K562 (cell line): ENCODE measurements around the gene ZNF48. TPM values are rescaled to one million over a fixed set of nuclear protein-coding genes. Genes with fewer than 3 reads are reported as not detected.

Experiments used
- CBX3 ChIP-seq, 2 experiments: IDR thresholded peaks; 1 replicate in 1 of 2; 2 replicates in 1 of 2; pipeline ENCODE4 v1.6.1; 2012; ENCODE audit warnings: inconsistent platforms in 2 of 2, low read length in 2 of 2, borderline replicate concordance in 1 of 2, control low read depth in 1 of 2
- COPS2 ChIP-seq: fragments of 450-650 bp; conservative IDR thresholded peaks from 2 replicates; pipeline ENCODE4 v1.6.1; 2016; ENCODE audit warnings: mild to moderate bottlenecking, moderate library complexity
- FOXK2 ChIP-seq, 2 experiments: fragments of 450-650 bp; IDR thresholded peaks in 1 of 2; conservative IDR thresholded peaks in 1 of 2; 2 replicates each; pipeline ENCODE4 v1.6.1; 2016; ENCODE audit warnings: low read depth in 2 of 2, mild to moderate bottlenecking in 1 of 2
- MLLT1 ChIP-seq, 2 experiments: fragments of 450-650 bp; IDR thresholded peaks; 2 replicates each; pipeline ENCODE4 v1.6.1; 2016
- NR3C1 ChIP-seq: sonication (generic); formaldehyde crosslinking; IDR thresholded peaks from 2 replicates; pipeline ENCODE4 v1.8.1; 2022; ENCODE audit warnings: missing genetic modification reagents
- SIX5 ChIP-seq, 2 experiments: IDR thresholded peaks; 2 replicates each; pipeline ENCODE4 v1.6.1; 2011; ENCODE audit warnings: low read length in 2 of 2, borderline replicate concordance in 1 of 2, low read depth in 1 of 2, mild to moderate bottlenecking in 1 of 2, moderate library complexity in 1 of 2; ENCODE audit not compliant: insufficient read depth in 1 of 2
- SMARCA5 ChIP-seq: fragments of 450-650 bp; IDR thresholded peaks from 2 replicates; pipeline ENCODE4 v1.6.1; 2016
- SRSF7 ChIP-seq: fragments of 200-400 bp; formaldehyde crosslinking; optimal IDR thresholded peaks from 2 replicates; pipeline ENCODE3; 2017; ENCODE audit warnings: mild to moderate bottlenecking, low read depth, low read length
- TOE1 ChIP-seq, 2 experiments: fragments of 450-650 bp in 1 of 2; sonication (generic) in 1 of 2; formaldehyde crosslinking in 1 of 2; IDR thresholded peaks; 2 replicates each; pipeline versions ENCODE4 v1.7.1 to v1.8.0; 2016 to 2022; ENCODE audit warnings: borderline replicate concordance in 2 of 2, mild to moderate bottlenecking in 2 of 2, antibody characterized with exemption in 1 of 2, inconsistent platforms in 1 of 2, low read depth in 1 of 2, missing genetic modification reagents in 1 of 2, moderate library complexity in 1 of 2
- TSHZ1 ChIP-seq: fragments of 250-450 bp; sonication (Bioruptor Pico); IDR thresholded peaks from 2 replicates; pipeline ENCODE4 v1.4.0; 2020; ENCODE audit warnings: mild to moderate bottlenecking, moderate library complexity
- ZFP1 ChIP-seq: fragments of 450-650 bp; formaldehyde crosslinking; IDR thresholded peaks from 2 replicates; pipeline ENCODE4 v1.4.0; 2020; ENCODE audit warnings: mild to moderate bottlenecking, mixed read lengths
- ZFP30 ChIP-seq: fragments of 250-450 bp; sonication (Bioruptor Pico); IDR thresholded peaks from 2 replicates; pipeline ENCODE4 v1.8.0; 2022; ENCODE audit warnings: moderate library complexity, mild to moderate bottlenecking, inconsistent platforms, borderline replicate concordance
- ZNF253 ChIP-seq: fragments of 250-450 bp; sonication (Bioruptor Pico); conservative IDR thresholded peaks from 2 replicates; pipeline ENCODE4 v1.6.1; 2021; ENCODE audit warnings: mild to moderate bottlenecking
- polyA plus RNA-seq, 8 experiments: library from polyadenylated mRNA; depleted of rRNA in 4 of 8; stranded (reverse) in 5 of 8; unstranded in 3 of 8; fragments of >200 nt; fragmentation: Nextera tagmentation in 2 of 8; fragmentation: Illumina TruSeq in 1 of 8; extraction: Ambion mirVana in 2 of 8; extraction: Trizol in 1 of 8; gene quantifications; 2 replicates each; pipeline versions ENCODE4 v1.2.1 to v1.2.3, GENCODE V29; 2011 to 2014; ENCODE audit warnings: inconsistent platforms in 1 of 8, missing spikeins in 1 of 8
- total RNA-seq, 7 experiments: library from RNA; depleted of rRNA in 6 of 7; stranded (reverse); fragments of >200 nt in 6 of 7; fragmentation: Illumina TruSeq in 2 of 7; extraction: Trizol in 2 of 7; gene quantifications; 2 replicates each; pipeline versions ENCODE4 v1.2.1 to v1.2.3, GENCODE V29; 2011 to 2021; ENCODE audit warnings: low replicate concordance in 1 of 7
- TF ChIP-seq, protein P1 (sequence below), 3 experiments: fragments of 200-800 bp in 1 of 3; sonication (Bioruptor generic) in 1 of 3; sonication (generic) in 1 of 3; formaldehyde crosslinking in 1 of 3; IDR thresholded peaks; 2 replicates each; pipeline versions ENCODE4 v1.6.1 to v1.8.0; 2016 to 2022; ENCODE audit warnings: mild to moderate bottlenecking in 2 of 3, missing compliant biosample characterization in 2 of 3, missing genetic modification characterization in 2 of 3, missing genetic modification reagents in 1 of 3
- TF ChIP-seq, protein P2 (sequence below): fragments of 450-650 bp; IDR thresholded peaks from 2 replicates; pipeline ENCODE4 v1.6.1; 2017; ENCODE audit warnings: mild to moderate bottlenecking, moderate library complexity
- TF ChIP-seq, protein P3 (sequence below): fragments of 200-800 bp; sonication (Bioruptor generic); IDR thresholded peaks from 2 replicates; pipeline ENCODE4 v1.6.1; 2017; ENCODE audit warnings: missing genetic modification characterization, missing compliant biosample characterization

ZNF48 gene
- total and polyA plus RNA-seq, 9 of the 15 experiments (the other 6 are each of a cell fraction or from before 2014, with no cell fraction given) = 0.38 to 11.6 (median 4.7) TPM

DNA sequence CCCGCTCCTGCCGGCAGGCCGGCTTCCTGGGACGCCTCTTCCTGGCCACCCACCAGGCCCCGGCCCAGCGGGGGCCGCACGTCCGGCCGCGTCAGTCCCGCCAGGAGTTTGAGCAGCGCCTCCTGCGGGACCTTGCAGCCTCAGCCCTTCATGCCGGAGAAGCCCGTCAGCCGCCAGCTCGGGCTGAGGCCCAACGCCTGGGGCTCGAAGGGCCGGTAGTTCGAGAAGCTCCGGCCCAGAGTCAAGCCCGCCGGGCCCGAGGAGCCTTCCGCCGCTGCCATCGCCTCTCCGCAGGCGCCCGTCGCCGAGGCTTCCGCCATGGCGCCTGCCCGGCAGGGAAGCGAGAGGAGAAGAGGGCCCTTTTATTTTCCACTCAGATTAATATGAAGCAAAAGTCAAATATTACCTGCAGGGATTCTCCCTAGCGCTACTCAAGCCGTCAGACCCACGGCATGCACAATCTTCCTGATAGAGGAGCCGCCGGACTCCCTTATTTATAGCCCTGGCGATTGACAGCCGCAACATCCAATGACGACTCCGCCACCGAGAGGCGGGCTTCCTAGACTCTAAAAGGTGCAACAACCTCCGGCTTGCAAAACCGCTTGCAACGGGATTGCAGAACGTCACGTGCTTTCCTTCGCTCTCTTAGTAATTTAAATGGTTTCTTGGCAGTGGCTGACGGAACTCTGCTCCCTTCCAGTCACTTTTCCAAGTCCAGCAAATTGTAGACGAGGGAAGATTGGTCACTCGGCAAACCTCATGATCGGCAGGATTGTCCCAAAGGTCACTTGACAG is 50.4 kb downstream of the ZNF48 start, which contains the start of gene SEPHS2 (continued):
- TF ChIP-seq TSHZ1 (CRISPR knock-in tag) = no peak
- TF ChIP-seq SIX5 (IDR thresholded peaks at IDR 0.05; ENCODE audit: borderline replicate concordance in 1 of 2, insufficient read depth in 1 of 2, low read depth in 1 of 2, low read length in 2 of 2) = no peak
- TF ChIP-seq TOE1 (IDR thresholded peaks at IDR 0.05; ENCODE audit: borderline replicate concordance) = peak; percentile 97
- no peak for TF ChIP-seq TOE1 (CRISPR knock-in tag; IDR thresholded peaks at IDR 0.05; ENCODE audit: borderline replicate concordance, low read depth)
- no peak for TF ChIP-seq SMARCA5
- no peak for TF ChIP-seq ZNF253
- no peak; a peak in 3 of 4 replicates for TF ChIP-seq MLLT1 (IDR thresholded peaks at IDR 0.05)
- TF ChIP-seq, protein P1, sequence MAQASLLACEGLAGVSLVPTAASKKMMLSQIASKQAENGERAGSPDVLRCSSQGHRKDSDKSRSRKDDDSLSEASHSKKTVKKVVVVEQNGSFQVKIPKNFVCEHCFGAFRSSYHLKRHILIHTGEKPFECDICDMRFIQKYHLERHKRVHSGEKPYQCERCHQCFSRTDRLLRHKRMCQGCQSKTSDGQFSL (CRISPR knock-in tag; IDR thresholded peaks at IDR 0.05) = no peak; the same call in 1 of the 2 replicates
- TF ChIP-seq, protein P1 (tag; IDR thresholded peaks at IDR 0.05) = no peak
- no peak for TF ChIP-seq ZFP1 (CRISPR knock-in tag)
- no peak for TF ChIP-seq SRSF7
- TF ChIP-seq, protein P2, sequence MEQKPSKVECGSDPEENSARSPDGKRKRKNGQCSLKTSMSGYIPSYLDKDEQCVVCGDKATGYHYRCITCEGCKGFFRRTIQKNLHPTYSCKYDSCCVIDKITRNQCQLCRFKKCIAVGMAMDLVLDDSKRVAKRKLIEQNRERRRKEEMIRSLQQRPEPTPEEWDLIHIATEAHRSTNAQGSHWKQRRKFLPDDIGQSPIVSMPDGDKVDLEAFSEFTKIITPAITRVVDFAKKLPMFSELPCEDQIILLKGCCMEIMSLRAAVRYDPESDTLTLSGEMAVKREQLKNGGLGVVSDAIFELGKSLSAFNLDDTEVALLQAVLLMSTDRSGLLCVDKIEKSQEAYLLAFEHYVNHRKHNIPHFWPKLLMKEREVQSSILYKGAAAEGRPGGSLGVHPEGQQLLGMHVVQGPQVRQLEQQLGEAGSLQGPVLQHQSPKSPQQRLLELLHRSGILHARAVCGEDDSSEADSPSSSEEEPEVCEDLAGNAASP = no peak
- peak in 1 of 2 experiments; percentile 85; a peak in 2 of 3 replicates for TF ChIP-seq CBX3 (IDR thresholded peaks at IDR 0.05; ENCODE audit: borderline replicate concordance in 1 of 2, low read length in 2 of 2)
- TF ChIP-seq, protein P3, sequence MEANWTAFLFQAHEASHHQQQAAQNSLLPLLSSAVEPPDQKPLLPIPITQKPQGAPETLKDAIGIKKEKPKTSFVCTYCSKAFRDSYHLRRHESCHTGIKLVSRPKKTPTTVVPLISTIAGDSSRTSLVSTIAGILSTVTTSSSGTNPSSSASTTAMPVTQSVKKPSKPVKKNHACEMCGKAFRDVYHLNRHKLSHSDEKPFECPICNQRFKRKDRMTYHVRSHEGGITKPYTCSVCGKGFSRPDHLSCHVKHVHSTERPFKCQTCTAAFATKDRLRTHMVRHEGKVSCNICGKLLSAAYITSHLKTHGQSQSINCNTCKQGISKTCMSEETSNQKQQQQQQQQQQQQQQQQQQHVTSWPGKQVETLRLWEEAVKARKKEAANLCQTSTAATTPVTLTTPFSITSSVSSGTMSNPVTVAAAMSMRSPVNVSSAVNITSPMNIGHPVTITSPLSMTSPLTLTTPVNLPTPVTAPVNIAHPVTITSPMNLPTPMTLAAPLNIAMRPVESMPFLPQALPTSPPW (CRISPR knock-in tag) = peak; percentile 58
- peak; percentile 93 to 94 for TF ChIP-seq FOXK2 (conservative IDR thresholded peaks at IDR 0.05 in 1 of 2, IDR thresholded peaks at IDR 0.05 in 1 of 2; ENCODE audit: low read depth in 2 of 2)
- no peak for TF ChIP-seq COPS2
- no peak for TF ChIP-seq ZFP30 (CRISPR knock-in tag)
- no peak for TF ChIP-seq NR3C1 (CRISPR knock-in tag)
